NCI-H146 treated with DMSO at 0.1 percent for 48 hours (cell line): ENCODE measurements around the gene GGPS1.
"Not testable (repeated sequence)": the region's sequence is repeated elsewhere in the genome, so short reads cannot be mapped to it uniquely, and the experiment has no call there.

Experiments
- DNase-seq: peaks from one replicate; lab custom pipeline; 2025; ENCODE audit not compliant: unreplicated experiment; lab: John Stamatoyannopoulos, UW

Gene GGPS1

DNA sequence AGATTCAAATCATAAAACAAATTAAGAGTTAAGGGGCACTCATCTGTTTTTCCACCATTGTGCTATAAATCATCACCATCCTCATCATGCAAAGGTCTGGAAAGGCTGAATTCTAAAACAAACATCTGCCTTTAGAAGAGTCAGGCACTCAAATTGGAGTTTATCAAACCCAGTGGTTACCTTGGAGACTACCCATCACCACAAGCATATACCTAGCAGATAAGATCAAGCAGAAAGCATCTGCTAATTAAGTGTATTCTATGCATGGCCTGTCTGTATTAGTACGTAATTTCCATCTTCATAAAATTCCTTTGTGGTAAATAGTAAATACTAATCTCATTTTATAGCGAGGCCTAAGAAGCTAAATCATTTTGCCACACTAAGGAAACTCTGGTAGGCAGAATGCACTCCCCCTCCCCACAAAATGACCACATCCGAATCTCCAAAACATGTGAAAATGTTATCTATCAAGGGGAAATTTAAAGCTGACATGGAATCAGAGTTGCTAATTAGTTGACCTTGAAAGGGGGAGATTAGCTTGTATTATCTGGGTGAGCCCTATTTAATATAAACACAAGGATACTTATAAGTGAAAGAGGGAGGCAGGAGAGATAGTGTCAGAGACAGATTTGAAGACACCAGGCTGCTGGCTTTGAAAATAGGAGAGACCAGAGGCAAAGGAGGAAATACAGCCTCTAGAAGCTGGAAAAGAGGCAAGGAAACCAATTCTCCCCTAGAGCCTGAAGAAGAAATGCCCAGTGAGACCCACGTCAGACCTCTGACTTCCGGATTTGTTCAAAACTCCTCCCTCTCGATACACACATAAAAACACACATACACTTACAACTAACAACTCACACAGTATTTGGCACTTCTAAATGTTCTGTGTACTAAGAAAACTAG, 23.6 kb upstream of the GGPS1 start:
- DNase-seq: peak; percentile 66

DNA sequence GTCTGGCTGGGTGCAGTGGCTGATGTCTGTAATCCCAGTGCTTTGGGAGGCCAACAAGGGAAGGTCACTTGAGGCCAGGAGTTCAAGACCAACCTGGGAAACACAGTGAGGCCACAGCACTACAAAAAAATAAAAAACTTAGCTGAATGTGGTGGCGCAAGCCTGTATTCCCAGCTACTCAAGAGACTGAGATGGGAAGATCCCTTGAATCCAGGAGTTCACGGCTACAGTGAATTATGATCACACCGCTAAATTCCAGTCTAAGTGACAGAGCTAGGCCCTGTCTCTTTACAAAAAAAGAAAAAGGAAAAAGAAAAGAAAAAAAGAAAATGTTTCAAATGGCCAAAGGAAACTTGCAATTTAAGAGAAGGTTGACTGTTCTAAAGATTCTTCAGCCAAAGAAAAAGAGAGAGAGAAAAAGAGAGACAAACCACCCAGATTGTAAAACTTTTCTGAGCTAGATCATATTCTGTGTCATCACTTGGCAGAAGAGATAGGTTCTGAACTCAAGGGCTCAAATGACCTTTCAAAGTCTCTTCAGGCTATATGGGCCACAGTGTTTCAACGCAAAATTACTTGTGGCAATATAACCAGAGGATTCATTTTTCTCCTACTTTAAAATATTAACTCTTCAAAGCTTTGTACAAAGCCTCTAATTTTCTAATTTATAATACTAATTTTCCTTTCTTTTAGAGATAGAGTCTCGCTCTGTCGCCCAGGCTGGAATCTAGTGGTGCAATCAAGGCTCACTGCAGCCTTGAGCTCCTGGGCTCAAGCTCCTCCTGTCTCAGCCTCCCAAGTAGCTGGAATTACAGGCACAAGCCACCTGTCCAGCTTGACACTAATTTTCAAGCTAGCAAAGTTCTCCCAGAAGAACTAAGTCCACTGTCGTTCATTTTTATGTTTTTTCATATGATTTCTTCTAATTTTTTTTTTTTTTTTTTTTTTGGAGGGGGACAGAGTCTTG, 20.9 kb upstream of the GGPS1 start:
- no peak for DNase-seq

DNA sequence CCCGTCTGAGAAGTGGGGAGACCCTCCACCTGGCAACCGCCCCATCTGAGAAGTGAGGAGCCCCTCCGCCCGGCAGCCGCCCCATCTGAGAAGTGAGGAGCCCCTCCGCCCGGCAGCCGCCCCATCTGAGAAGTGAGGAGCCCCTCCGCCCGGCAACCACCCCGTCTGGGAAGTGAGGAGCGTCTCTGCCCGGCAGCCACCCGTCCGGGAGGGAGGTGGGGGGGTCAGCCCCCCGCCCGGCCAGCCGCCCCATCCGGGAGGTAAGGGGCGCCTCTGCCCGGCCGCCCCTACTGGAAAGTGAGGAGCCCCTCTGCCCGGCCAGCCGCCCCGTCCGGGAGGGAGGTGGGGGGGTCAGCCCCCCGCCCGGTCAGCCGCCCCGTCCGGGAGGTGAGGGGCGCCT, 19.2 kb upstream of the GGPS1 start:
- not testable (repeated sequence) for DNase-seq

DNA sequence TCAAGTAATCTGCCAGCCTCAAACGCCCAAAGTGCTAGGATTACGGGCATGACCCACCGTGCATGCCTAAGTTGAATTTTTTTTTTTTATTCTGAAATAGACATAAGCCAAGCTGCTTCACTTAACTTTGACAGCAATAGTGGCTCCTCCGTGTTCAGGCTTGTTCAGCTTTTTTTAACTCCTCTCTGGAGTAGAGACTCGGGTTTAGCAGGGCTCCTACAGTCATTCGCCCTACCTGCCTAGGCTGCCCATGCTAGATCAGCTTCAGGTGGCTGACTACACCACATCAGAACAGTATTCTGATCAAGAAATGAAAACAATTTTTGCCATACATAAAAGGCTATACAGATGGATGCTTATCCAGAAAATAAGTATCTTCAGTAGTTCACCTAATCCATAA, 15.1 kb upstream of the GGPS1 start:
- DNase-seq: no peak

DNA sequence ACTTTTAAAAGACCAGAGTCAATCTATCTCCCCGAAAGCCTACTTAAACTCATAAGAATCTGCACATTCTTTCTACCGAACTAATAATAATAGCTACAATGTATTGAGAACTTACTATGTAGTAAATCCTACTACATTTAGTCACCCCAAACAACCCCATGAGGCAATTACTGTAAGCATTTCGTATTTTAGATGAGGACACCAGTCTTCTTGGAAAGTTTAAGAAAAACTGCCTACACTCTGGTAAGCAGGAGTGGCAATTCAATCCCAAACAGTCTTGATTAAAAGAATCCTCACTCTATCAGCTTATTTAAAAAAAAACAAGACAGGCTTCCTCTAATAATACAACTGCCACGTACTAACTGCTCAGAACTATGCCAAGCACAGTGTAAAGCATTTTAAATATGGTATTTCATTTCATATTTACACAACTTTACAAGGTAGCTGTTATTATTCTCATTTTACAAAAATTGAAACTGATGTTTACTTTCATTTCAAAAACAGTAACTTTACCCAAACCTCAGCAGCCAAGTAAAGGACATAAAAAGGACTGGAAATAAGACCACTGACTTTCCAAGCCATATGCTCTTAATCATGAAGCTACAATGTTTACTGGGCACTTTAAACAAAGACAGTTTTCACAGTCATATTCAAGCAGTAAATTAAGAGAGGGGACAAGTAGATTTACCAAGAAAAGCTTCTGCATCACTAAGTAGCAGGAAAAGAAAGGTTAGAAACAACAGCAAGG, 14.3 kb upstream of the GGPS1 start:
- DNase-seq: no peak

DNA sequence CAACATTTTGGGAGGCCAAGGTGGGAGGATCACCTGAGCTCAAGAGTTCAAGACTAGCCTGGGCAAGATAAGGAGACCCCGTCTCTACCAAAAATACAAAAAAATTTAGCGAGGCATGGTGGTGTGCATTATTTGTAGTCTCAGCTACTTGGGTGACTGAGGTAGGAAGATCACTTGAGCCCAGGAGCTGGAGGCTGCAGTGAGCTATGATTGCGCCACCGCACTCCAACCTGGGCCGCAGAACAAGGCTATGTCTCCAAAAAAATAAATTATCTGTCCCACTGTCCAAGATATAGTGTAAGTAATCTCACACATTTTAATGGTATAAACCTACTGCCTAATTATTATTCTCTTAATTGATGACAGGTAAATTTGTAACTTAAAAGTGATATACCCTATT, 13.2 kb upstream of the GGPS1 start:
- no peak for DNase-seq

DNA sequence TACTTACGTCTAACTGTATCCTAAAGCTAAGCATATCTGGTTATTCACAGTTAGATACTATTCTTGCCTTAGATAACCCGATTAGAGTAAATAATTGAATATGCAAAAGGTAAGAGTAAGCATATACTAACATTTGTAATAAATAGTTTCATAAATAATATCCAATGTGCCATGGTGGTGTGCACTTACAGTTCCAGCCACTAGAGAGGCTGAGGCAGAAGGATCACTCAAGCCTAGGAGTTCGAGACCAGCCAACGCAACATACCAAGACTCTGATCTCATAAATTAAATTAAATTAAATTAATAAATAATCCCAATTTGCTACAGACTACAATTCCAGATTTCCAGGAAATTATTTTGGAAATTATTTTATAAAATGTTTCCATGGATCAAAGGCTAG, 12.6 kb upstream of the GGPS1 start:
- no peak for DNase-seq

DNA sequence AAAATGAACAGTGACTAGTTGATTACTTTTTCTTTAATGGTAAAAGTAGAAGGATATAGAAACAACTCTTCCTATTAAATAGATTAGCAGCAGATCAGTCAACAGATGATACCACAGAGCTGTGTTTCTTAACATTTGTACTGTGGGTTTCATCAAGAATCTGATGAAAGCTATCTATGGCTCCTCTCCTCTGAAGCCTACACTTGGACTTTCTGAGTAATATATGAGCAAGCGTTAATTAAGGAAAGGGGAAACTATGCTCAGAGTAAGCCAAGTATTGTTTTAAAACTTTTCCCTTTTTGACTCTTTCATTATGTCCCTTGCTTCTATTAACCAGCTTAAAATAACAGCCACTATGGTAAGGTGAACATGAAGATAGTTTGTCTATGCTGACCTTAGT, 11.2 kb upstream of the GGPS1 start:
- no peak for DNase-seq

DNA sequence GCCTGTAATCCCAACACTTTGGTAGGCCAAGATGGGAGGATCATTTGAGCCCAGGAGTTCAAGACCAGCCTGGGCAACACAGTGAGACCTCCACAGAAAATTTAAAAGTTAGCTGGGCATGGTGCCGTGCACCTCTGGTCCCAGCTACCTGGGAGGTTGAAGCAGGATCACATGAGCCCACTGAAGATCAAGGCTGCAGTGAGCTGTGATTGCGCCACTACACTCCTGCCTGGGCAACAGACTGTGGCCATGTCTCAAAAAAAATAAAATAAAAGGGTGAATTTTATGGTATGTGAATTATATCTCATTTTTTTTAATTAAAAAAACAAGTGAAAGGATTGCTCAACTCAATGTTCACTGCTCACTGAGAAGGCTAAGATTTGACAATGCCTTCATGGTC, 9.1 kb upstream of the GGPS1 start:
- no peak for DNase-seq

DNA sequence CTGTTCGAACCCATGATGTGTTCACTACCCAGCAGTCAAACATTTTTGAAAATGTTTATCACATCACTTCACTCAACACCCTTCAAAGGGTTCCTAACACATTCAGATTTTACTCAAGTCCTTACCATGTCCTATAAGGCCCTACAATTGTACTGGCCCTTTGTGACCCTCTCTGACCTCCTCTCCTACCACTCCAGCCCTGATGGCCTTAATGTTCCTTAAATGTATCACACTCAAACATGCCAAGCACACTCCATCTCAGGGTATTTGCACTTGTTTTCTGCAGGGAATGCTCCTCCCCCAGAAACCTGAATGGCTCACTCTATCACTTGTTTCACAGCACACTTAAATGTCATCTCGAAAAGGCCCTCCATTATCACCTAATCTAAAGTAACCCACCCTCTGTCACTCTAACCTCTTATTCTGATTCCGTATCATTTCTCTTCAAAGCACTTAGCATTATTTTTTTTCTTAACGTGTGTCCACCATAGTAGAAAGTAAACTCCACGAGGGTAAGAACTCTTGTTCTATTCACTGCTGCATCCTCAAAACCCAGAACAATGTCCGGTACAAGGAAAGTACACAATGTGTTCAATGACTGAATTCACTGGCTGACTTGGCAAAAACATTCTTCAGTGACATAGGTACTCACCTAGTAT, 7.7 kb upstream of the GGPS1 start:
- no peak for DNase-seq

DNA sequence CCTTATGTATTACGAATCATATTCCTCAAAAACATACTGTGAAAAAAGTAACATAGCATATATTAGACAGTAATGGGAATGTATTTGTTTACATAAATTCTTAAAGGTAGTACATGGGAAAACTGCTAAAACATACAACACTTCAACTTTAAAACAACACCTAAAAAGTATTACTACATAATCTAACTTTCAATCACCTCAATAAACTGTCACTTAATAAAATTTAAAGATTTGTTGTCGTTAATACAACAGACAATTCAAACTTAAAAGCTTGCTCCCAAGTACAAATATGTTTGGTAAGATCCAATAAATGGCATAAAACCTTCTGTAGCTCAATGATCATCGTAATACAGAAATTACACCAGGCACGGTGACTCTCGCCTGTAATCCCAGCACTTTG, 4.1 kb upstream of the GGPS1 start:
- DNase-seq: no peak

DNA sequence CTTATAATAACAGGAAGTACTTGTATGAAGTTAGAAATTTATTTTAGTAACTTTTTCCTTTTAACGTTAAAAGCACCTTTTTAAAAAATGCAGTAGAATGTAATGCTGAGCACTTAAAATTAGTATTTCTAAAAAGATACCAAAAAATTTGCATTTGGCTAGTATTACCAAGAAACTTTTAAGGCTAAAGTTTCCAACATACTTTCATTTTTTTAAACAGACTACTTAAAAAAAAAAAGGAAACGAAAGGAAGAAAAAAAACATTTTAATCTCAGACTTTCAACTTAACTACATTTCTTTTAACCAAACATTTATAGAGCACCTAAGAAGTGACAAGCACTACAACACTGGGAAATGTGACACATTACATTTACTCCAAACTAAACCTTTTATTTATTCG, 3.2 kb upstream of the GGPS1 start:
- no peak for DNase-seq

DNA sequence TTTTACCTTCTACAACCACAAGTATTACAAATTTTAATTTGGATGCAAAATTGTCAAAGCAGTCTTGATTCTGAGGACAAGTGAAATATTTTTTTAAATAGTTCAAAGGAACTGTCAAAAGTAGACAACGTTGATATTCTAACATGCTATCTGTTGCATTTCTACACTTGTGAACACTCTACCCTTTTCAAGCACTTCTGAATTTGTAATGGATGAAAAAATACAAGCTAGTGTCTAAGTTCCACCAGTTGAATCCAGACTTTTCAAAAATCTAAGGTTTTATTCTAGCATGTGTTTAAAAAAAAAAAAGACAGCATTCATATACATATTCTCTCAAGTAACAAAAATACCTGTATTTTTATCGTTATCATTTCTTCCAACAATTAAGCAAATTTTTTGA, 2.5 kb upstream of the GGPS1 start:
- DNase-seq: no peak

DNA sequence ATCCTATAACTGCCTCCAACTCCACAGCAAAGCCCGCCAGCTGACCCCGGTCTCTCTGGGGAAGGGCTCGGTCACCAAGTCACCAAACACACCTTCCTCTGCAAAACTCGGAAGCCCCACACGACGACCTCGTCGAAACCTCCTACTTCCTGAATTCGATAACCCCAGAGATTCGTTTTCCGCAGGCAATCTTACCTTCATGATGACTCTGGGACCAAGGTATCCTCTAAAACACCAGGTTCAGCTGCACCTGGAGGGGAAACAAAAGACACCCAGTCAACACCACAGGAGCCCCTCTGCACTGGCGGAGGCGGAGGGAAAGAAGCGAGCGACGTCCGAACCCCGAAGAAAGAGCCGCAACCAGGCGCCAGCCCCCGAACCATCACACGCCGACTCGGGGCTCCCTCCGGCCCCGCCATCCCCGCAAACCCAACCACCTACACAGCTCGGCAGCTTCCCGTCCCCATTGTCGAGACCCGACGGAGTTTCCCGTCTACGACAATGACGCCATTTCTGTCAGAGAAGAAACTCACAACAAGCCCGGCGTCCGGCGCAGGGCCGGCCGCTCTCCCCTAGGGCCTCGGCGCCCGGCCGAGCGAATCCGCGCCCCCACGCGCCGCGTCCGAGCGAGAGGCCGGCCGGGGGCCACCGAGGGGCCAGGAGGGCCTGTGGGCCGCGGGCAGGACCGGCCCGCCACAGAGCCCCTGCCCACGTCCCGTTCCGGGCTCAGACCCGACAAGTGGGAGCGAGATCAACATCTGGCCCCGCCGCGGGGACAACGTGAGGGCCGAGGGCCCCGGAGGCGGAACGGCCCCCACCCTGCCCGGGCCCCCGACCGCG, 1.4 kb upstream of the GGPS1 start:
- DNase-seq: peak; percentile 28

DNA sequence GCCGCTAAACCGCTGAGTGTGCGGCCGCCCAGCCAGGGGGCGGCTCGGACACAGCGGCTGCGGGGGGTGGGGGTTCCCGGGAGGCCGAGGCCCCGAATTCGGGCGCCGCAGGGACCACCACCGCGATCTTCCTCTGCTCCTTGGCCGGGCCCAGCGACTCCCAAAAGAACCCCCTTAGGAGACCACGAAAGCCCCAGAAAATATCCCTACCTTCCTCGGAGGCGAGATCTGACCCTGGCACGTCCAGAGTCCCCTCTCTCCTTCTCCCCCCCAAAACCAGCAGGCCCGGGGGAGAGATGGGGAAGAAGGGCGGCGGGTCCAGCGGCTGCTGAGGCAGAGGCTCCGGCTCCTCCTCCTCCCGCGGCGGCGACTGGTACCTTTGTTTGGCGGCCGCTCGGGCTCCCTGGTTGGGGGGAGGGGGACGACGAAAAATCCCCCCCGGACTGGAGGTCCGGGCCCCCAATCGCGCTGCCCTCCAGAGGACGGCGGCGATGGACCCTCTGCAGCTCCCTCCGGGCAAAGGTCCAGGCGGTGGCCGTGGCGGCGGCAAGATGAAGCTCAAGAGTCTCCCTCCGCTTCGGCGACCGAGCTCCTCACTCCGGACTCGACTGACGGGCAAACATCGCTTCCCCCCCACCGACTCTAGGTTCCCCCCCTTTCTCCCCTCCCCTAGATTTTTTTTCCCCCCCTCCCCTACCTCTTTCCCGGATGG, 655 bp upstream of the GGPS1 start, which contains the start of gene ARID4B:
TSS of gene ARID4B (minus strand) at position 621 of the 712 bp plus-strand sequence. CDS start 1,260 bp downstream, outside the sequence.
- peak; percentile 70 for DNase-seq

DNA sequence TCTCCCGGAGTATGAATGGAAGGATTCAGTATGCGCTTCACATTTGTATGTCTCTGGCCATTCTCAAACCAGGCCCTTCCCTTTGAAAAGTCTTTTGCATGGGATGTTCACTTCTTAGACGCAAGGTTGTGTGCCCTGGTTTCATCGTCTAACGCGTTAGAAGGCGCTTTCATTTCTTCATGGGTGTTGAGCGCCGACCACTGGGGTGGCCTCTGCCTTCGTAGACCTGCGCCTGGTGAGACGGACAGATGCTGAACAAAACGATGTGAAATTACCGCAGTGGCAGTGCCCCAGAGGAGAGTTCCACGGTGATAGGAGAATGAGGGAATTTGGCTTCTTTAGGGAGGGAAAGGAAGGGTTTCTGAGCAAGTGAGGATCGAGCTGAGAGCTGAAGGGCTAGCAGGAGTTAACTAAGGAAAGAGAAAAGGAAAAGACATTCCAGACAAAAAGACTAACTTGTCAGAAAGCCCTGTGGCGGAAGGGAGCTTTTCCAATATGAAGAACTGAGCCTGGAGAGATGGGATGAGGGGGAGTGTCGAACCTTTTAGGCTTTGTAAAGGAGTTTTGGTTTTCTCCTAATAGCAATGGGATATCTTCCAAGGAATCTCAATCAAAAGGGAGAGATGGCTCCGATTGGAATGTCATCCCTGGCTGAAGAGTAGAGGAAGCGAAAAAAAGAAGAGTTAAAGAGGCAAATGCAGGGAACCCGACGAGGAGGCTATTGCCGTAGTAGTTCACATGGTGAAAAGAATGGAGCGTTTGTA, 951 bp downstream of the GGPS1 start:
- DNase-seq: no peak

DNA sequence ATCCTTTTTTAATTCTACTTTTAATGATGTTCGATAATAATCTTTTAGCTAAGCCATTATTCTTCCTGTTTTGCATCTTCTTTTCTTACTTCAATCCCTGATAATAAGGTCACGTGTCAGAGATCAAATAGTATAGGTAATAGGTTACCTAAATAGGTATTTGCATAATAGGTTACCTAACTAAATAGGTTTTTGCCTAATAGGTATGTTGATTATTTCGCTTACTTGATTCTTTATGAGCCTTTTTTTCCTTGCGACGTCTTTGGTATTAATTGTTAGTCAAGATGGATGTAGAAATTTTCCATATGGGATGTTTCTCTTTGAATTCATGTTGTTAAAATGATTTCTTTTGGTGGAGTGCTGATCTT, 2.5 kb downstream of the GGPS1 start:
- DNase-seq: no peak

DNA sequence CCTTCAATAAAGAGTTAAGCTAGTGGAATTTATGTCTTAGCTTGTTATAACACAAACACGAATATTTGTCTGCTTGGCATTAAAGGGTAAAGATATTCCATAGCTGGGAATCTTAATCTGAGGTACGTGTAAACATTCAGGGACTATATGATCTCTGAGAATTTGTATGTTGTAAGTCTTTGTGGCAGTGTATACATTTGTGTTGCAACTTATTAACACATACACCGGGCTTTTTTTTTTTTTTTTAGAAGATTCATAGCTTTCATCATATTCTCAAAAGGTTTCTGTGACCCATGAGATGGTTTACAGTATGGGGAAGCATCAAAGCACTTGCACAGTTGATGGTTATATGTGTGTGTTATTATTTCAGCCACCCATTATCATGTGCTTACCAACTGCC, 3.0 kb downstream of the GGPS1 start:
- DNase-seq: no peak
